DOHH2 (cell line): Measurements from ENCODE around the gene IER5.

Experiments used
- EZH2phosphoT487 ChIP-seq: fragments of 200-600 bp; sonication (generic); IDR thresholded peaks from 2 replicates; pipeline ENCODE4 v1.6.1; 2017; ENCODE audit warnings: borderline replicate concordance, mild to moderate bottlenecking, antibody characterized with exemption, low read length, moderate library complexity, mixed read lengths
- TF ChIP-seq, protein P1 (sequence below): fragments of 200-600 bp; sonication (generic); IDR thresholded peaks from one replicate; pipeline ENCODE4 v1.5.1; 2014; ENCODE audit warnings: antibody characterized with exemption, mild to moderate bottlenecking, low read depth, low read length; ENCODE audit not compliant: poor library complexity, severe bottlenecking

DNA sequence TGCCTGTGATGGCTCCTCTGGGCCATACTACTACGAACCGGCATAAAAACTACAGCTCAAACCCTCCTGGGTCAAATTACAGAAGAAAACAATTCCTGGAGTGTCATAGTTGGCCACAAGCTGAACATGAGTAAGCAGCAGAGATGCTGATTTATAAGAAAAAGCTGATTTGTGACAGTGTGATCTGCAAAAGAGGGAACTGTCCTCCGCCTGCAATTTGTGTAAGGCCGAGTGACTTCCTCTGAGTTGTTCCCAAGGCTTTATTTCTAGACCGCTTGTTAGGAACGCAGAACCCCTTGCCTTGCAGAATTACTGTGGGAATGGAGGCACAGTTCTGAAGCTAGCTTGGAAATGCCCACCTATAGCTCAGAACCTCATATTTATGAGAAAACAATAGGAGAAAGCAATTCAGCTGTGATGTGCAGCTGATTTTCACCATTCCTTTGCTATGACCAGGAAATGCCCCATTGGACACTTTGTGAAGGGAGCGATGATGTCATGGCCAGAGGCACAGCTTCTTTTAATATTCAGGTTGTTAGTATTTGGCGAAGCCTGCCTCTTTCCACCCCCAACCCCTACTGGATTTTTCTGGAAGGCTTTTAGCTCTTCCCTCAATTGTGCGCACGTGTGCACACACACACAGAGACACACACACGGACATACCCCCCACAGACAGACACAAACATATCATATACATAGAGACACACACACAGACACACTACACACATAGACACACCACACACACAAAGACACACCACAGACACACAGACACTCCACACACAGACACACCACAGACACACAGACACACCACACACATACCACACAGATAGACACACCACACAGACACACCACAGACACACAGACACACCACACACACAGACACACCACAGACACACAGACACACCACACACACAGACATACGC is 47.6 kb downstream of the IER5 start:
- TF ChIP-seq, protein P1, sequence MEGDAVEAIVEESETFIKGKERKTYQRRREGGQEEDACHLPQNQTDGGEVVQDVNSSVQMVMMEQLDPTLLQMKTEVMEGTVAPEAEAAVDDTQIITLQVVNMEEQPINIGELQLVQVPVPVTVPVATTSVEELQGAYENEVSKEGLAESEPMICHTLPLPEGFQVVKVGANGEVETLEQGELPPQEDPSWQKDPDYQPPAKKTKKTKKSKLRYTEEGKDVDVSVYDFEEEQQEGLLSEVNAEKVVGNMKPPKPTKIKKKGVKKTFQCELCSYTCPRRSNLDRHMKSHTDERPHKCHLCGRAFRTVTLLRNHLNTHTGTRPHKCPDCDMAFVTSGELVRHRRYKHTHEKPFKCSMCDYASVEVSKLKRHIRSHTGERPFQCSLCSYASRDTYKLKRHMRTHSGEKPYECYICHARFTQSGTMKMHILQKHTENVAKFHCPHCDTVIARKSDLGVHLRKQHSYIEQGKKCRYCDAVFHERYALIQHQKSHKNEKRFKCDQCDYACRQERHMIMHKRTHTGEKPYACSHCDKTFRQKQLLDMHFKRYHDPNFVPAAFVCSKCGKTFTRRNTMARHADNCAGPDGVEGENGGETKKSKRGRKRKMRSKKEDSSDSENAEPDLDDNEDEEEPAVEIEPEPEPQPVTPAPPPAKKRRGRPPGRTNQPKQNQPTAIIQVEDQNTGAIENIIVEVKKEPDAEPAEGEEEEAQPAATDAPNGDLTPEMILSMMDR = no peak
- no peak for TF ChIP-seq EZH2phosphoT487
